GM18507 (cell line): ENCODE measurements around the gene ROR1.
"Not testable (repeated sequence)": the region's sequence is repeated elsewhere in the genome, so short reads cannot be mapped to it uniquely, and the experiment has no call there.

ENCODE experiments used
- DNase-seq: peaks from one replicate; pipeline ENCODE4 v3.0.0; 2011; ENCODE audit warnings: low read depth; ENCODE audit not compliant: insufficient read length; ENCODE audit errors: extremely low spot score
- FAIRE-seq: peaks from 2 replicates; lab custom pipeline; 2011; peaks lifted over from hg19 to GRCh38; lab: Jason Lieb, UNC

Gene ROR1

GRCh38 chr1:63817152-63817667, 43.4 kb downstream of the ROR1 start:
- DNase-seq (no peak), FAIRE-seq (no peak)

- FAIRE-seq (no peak), DNase-seq (no peak)
These were observed 43.9 kb downstream of the ROR1 start for GRCh38 chr1:63817700-63818099.

- no peak for FAIRE-seq
- no peak for DNase-seq
These were observed 44.9 kb downstream of the ROR1 start for GRCh38 chr1:63818567-63819325.

GRCh38 chr1:63819795-63820194, 46.0 kb downstream of the ROR1 start:
- no peak for DNase-seq
- FAIRE-seq, result no peak

- FAIRE-seq (no peak), DNase-seq (no peak)
These were observed 47.5 kb downstream of the ROR1 start for GRCh38 chr1:63821091-63822005.

GRCh38 chr1:63822540-63822939, 48.7 kb downstream of the ROR1 start:
- FAIRE-seq (no peak), DNase-seq (no peak)

GRCh38 chr1:63824451-63824850, 50.6 kb downstream of the ROR1 start:
- DNase-seq (no peak), FAIRE-seq (no peak)

GRCh38 chr1:63825111-63825510, 51.3 kb downstream of the ROR1 start:
- DNase-seq (no peak), FAIRE-seq (no peak)

- FAIRE-seq, DNase-seq: not testable (repeated sequence)
These were observed 52.5 kb downstream of the ROR1 start for GRCh38 chr1:63826246-63826861.

- FAIRE-seq, result no peak
- DNase-seq, result no peak
These were observed 53.8 kb downstream of the ROR1 start for GRCh38 chr1:63827411-63828321.

- FAIRE-seq, result no peak
- no peak for DNase-seq
These were observed 54.7 kb downstream of the ROR1 start for GRCh38 chr1:63828322-63829044.

- no peak for FAIRE-seq
- DNase-seq, result no peak
These were observed 55.8 kb downstream of the ROR1 start for GRCh38 chr1:63829349-63830327.

- FAIRE-seq, result no peak
- DNase-seq, result no peak
These were observed 57.6 kb downstream of the ROR1 start for GRCh38 chr1:63831409-63831808.

- no peak for FAIRE-seq
These were observed 59.7 kb downstream of the ROR1 start for GRCh38 chr1:63833363-63834119.

GRCh38 chr1:63835128-63835527, 61.3 kb downstream of the ROR1 start:
- DNase-seq (no peak), FAIRE-seq (no peak)

More at GRCh38 chr1:63833363-63834119, 59.7 kb downstream of the ROR1 start:
- DNase-seq, result no peak

GRCh38 chr1:63836374-63836773, 62.6 kb downstream of the ROR1 start:
- DNase-seq, result no peak
- no peak for FAIRE-seq

GRCh38 chr1:63836830-63837229, 63.0 kb downstream of the ROR1 start:
- DNase-seq, result no peak
- FAIRE-seq, result no peak
